Left lung (tissue), 10 donors: ENCODE data around the gene NTF3. TPM values are rescaled to one million over a fixed set of nuclear protein-coding genes. Genes with fewer than 3 reads are reported as not detected.

Source experiments
- ATAC-seq: fragments of 200-7000 bp; cut with Tn5 transposase; one replicate; pipeline ENCODE4 v1.9.1; 2020; ENCODE audit warnings: moderate library complexity
- DNase-seq, 4 donors: peaks; one replicate each; pipeline ENCODE4 v3.0.0-alpha.2; 2013 to 2020
- H3K27ac ChIP-seq, 2 donors: fragments of 200-600 bp; sonication (generic) in 1 of 2; one replicate each; pipeline versions ENCODE4 v1.5.0 to v1.8.0; 2020 to 2021
- H3K27me3 ChIP-seq, 2 donors: fragments of 200-600 bp; sonication (generic) in 1 of 2; one replicate each; pipeline versions ENCODE4 v1.5.0 to v1.8.0; 2020 to 2021
- H3K36me3 ChIP-seq, 2 donors: fragments of 200-600 bp; sonication (generic) in 1 of 2; one replicate each; pipeline versions ENCODE4 v1.5.0 to v1.8.0; 2020 to 2021
- H3K4me1 ChIP-seq, 2 donors: fragments of 200-600 bp; one replicate each; pipeline ENCODE4 v1.8.0; 2021
- H3K4me3 ChIP-seq, 2 donors: fragments of 200-600 bp; sonication (generic) in 1 of 2; one replicate each; pipeline versions ENCODE4 v1.5.0 to v1.8.0; 2020 to 2021; ENCODE audit warnings: mild to moderate bottlenecking in 1 of 2
- H3K9me3 ChIP-seq, 2 donors: fragments of 200-600 bp; sonication (generic) in 1 of 2; one replicate each; pipeline versions ENCODE4 v1.5.0 to v1.8.0; 2020 to 2021
- CTCF ChIP-seq, 2 donors: fragments of 200-600 bp; sonication (generic) in 1 of 2; IDR thresholded peaks; one replicate each; pipeline versions ENCODE4 v1.5.0 to v1.8.0; 2021; ENCODE audit warnings: antibody characterized with exemption in 2 of 2
- intact Hi-C, 2 donors: fragments of 100-400 bp; cut with DNase I; formaldehyde crosslinking; loops; one replicate each; pipeline versions ENCODE4 v1.11.2 to v1.14.2; 2022
- polyA plus RNA-seq, 6 donors: library from polyadenylated mRNA; unstranded; fragments of 120-200 nt; gene quantifications; one replicate each; pipeline ENCODE4 v1.2.1, GENCODE V29; 2013; ENCODE audit not compliant: insufficient read length in 6 of 6
- total RNA-seq, 2 donors: library from RNA; stranded (reverse); fragmentation: NEBNext Ultra II Directional; extraction: Animal tissue kit (Norgen Biotek cat#: 25700); gene quantifications; one replicate each; pipeline ENCODE4 v1.2.1, GENCODE V29; 2021
- donor health status: DM: no; HTN: yes; CAD: no.
- donor health status: DM: no; HTN: no; CAD: no.

NTF3 gene
- total and polyA plus RNA-seq, 8 donors, result 0.35 to 5.1 (median 2.8) TPM

- Histone ChIP-seq H3K9me3 (no peaks in the 10 kb centered on the region), H3K36me3 (no peaks in the 10 kb centered on the region), H3K27me3 (no peaks in the 10 kb centered on the region), H3K4me3 (no peak overlapping the region), H3K27ac (no peak overlapping the region), H3K4me1 (no peaks in the 10 kb centered on the region)
- intact Hi-C loops, result no loop called here
- ATAC-seq (no peak), DNase-seq (no peak)
- no peak for TF ChIP-seq CTCF (IDR thresholded peaks at IDR 0.05)
These were observed 55.2 kb downstream of the NTF3 start for GRCh38 chr12:5487076-5487475.

GRCh38 chr12:5487948-5488625 is 56.2 kb downstream of the NTF3 start:
- Histone ChIP-seq H3K4me3 (no peak overlapping the region), H3K36me3 (no peaks in the 10 kb centered on the region), H3K4me1 (no peaks in the 10 kb centered on the region), H3K27ac (no peak overlapping the region), H3K9me3 (no peaks in the 10 kb centered on the region), H3K27me3 (no peaks in the 10 kb centered on the region)
- no peak for TF ChIP-seq CTCF (IDR thresholded peaks at IDR 0.05)
- DNase-seq (no peak), ATAC-seq (no peak)
- intact Hi-C loops, result no loop called here

- Histone ChIP-seq H3K36me3 (no peaks in the 10 kb centered on the region), H3K27ac (no peak overlapping the region), H3K4me3 (no peak overlapping the region), H3K9me3 (no peaks in the 10 kb centered on the region), H3K27me3 (no peaks in the 10 kb centered on the region), H3K4me1 (no peaks in the 10 kb centered on the region)
- TF ChIP-seq CTCF (IDR thresholded peaks at IDR 0.05), result no peak
- intact Hi-C loops, result no loop called here
- ATAC-seq, result no peak
- no peak for DNase-seq
These were observed 56.7 kb downstream of the NTF3 start for GRCh38 chr12:5488626-5488955.

DNA sequence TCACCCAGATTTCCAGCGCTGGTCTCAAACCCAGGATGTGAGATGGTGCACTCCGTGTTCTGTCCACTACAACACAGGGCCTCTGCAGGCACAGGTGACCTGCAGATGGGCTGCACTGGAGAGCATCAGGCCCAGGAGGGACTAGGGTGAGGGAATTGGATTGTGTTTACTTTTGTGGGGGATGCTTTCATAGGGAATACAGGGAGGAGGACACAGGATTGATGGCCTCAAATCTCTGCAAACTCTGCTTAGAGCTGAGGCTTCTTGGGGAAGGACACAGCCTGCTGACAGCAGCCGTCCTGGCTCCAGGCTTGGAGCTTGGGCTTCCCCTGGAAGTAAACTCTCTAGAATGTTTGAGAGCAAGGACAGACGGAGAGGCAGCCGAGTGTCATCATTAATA is 57.1 kb downstream of the NTF3 start:
- H3K27me3 ChIP-seq, result no peaks in the 10 kb centered on the region
- no peaks in the 10 kb centered on the region for H3K9me3 ChIP-seq
- H3K4me3 ChIP-seq, result no peak overlapping the region
- no peak for TF ChIP-seq CTCF (IDR thresholded peaks at IDR 0.05)
- intact Hi-C loops, result no loop called here
- H3K27ac ChIP-seq, result no peak overlapping the region
- H3K36me3 ChIP-seq, result no peaks in the 10 kb centered on the region
- H3K4me1 ChIP-seq, result no peaks in the 10 kb centered on the region
- no peak for ATAC-seq
- DNase-seq, result no peak

- DNase-seq (no peak), ATAC-seq (no peak)
- H3K4me3 ChIP-seq, result no peak overlapping the region
- H3K27ac ChIP-seq, result no peak overlapping the region
- no peaks in the 10 kb centered on the region for H3K4me1 ChIP-seq
- H3K27me3 ChIP-seq, result no peaks in the 10 kb centered on the region
- no peaks in the 10 kb centered on the region for H3K36me3 ChIP-seq
- intact Hi-C loops, result no loop called here
- H3K9me3 ChIP-seq, result no peaks in the 10 kb centered on the region
- no peak for TF ChIP-seq CTCF (IDR thresholded peaks at IDR 0.05)
These were observed 58.0 kb downstream of the NTF3 start for GRCh38 chr12:5489760-5490406.
